K562 (cell line): ENCODE measurements around the gene KRTCAP2.
"Not testable (repeated sequence)": the region's sequence is repeated elsewhere in the genome, so short reads cannot be mapped to it uniquely, and the experiment has no call there.

ENCODE experiments used
- HMG20A ChIP-seq: fragments of 450-650 bp; formaldehyde crosslinking; conservative IDR thresholded peaks from 2 replicates; pipeline ENCODE4 v1.4.0; 2020; ENCODE audit warnings: mild to moderate bottlenecking, mixed read lengths
- MAFK ChIP-seq: IDR thresholded peaks from 2 replicates; pipeline ENCODE4 v1.6.1; 2011; ENCODE audit warnings: low read length, improper control_type of control experiment
- NONO ChIP-seq, 2 experiments: fragments of 200-400 bp in 1 of 2; fragments of 450-650 bp in 1 of 2; formaldehyde crosslinking in 1 of 2; IDR thresholded peaks; 2 replicates each; pipeline ENCODE4 v1.6.1; 2017; ENCODE audit warnings: low read depth in 2 of 2, mild to moderate bottlenecking in 2 of 2, moderate library complexity in 2 of 2, low read length in 1 of 2
- RFX5 ChIP-seq: IDR thresholded peaks from 2 replicates; pipeline ENCODE4 v1.6.1; 2011; ENCODE audit warnings: low read depth, mild to moderate bottlenecking, improper control_type of control experiment, low read length
- SMAD4 ChIP-seq: fragments of 250-450 bp; sonication (Bioruptor Pico); conservative IDR thresholded peaks from 2 replicates; pipeline ENCODE4 v1.8.0; 2021; ENCODE audit warnings: inconsistent platforms, mild to moderate bottlenecking, moderate library complexity
- TEAD2 ChIP-seq: fragments of 450-650 bp; IDR thresholded peaks from 2 replicates; pipeline ENCODE4 v1.6.1; 2016; ENCODE audit warnings: missing genetic modification characterization, control low read depth, missing compliant biosample characterization
- ZNF124 ChIP-seq: sonication (generic); formaldehyde crosslinking; IDR thresholded peaks from 2 replicates; pipeline ENCODE4 v1.8.1; 2022; ENCODE audit warnings: missing genetic modification reagents
- TF ChIP-seq, protein P1 (sequence below), 3 experiments: IDR thresholded peaks in 2 of 3; conservative IDR thresholded peaks in 1 of 3; 2 replicates each; pipeline ENCODE4 v1.5.1; 2011 to 2012; ENCODE audit warnings: low read length in 3 of 3, mild to moderate bottlenecking in 3 of 3, control low read depth in 2 of 3, improper control_type of control experiment in 1 of 3, inconsistent platforms in 1 of 3, low read depth in 1 of 3, mixed read lengths in 1 of 3, moderate library complexity in 1 of 3; ENCODE audit not compliant: insufficient read depth in 2 of 3

GRCh38 chr1:155211381-155212050, 38.4 kb upstream of the KRTCAP2 start:
- not testable (repeated sequence) for TF ChIP-seq RFX5; MAFK; HMG20A (CRISPR knock-in tag); ZNF124 (CRISPR knock-in tag); TEAD2 (tag); NONO (IDR thresholded peaks at IDR 0.05; ENCODE audit: low read depth in 2 of 2, low read length in 1 of 2); SMAD4 (CRISPR knock-in tag)
- TF ChIP-seq, protein P1, sequence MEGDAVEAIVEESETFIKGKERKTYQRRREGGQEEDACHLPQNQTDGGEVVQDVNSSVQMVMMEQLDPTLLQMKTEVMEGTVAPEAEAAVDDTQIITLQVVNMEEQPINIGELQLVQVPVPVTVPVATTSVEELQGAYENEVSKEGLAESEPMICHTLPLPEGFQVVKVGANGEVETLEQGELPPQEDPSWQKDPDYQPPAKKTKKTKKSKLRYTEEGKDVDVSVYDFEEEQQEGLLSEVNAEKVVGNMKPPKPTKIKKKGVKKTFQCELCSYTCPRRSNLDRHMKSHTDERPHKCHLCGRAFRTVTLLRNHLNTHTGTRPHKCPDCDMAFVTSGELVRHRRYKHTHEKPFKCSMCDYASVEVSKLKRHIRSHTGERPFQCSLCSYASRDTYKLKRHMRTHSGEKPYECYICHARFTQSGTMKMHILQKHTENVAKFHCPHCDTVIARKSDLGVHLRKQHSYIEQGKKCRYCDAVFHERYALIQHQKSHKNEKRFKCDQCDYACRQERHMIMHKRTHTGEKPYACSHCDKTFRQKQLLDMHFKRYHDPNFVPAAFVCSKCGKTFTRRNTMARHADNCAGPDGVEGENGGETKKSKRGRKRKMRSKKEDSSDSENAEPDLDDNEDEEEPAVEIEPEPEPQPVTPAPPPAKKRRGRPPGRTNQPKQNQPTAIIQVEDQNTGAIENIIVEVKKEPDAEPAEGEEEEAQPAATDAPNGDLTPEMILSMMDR (IDR thresholded peaks at IDR 0.05 in 2 of 3, conservative IDR thresholded peaks at IDR 0.05 in 1 of 3; ENCODE audit: insufficient read depth in 2 of 3, low read depth in 1 of 3, low read length in 3 of 3) = not testable (repeated sequence)
